Measurements from ENCODE around the gene EMSY. TPM values are rescaled to one million over a fixed set of nuclear protein-coding genes. Genes with fewer than 3 reads are reported as not detected.

The EMSY gene
- total and polyA plus RNA-seq, 8 donors, result 3.7 to 185 (median 17.3) TPM

DNA sequence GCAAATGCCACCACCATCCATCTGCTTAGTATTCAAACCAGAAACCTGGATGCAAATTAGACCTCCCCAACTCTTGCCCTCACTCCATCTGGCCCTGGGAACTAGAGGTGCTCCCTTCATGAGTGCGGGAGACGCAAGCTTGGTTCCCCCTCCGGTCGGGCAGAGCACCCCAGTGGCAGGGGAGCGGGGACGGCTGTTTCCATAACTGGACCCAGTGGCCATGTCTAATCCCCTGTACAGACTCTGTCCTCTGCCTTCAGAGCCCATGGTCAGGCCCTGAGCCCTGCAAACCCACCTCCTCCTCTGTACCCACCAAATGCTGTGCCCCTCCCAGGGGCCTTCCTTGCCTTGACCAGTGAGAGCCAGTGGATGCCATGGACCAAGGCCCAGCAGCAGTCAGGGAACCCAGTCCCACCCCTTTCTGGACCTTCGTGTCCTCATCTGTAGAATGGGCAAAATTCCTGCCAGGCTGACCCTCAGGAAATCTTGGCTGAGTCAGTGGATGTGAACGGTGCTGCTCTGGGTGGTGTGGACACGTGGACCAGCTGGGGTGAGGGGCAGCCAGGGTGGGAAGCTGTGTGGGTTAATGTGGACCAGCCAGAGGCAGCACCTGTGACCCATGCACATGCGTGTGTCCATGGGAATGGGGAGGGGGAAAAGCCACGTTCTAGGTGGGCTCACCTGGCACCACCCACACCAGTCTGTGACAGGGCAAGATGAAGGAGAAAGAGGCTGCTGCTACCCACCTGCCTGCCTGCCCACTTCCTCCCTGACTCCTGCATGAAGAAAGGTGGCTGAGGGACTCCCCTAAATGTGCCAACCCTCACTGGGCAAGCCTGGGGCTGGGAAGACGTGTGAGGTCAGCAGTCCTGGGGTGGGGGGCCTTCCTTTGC is 153.0 kb downstream of the EMSY start:
- H3K27me3 ChIP-seq, result no peaks in the 10 kb centered on the region
- H3K4me3 ChIP-seq, result no peak overlapping the region
- no peak for TF ChIP-seq POLR2AphosphoS5 (IDR thresholded peaks at IDR 0.05)
- no peak for TF ChIP-seq EP300 (IDR thresholded peaks at IDR 0.05)
- TF ChIP-seq, protein P1, sequence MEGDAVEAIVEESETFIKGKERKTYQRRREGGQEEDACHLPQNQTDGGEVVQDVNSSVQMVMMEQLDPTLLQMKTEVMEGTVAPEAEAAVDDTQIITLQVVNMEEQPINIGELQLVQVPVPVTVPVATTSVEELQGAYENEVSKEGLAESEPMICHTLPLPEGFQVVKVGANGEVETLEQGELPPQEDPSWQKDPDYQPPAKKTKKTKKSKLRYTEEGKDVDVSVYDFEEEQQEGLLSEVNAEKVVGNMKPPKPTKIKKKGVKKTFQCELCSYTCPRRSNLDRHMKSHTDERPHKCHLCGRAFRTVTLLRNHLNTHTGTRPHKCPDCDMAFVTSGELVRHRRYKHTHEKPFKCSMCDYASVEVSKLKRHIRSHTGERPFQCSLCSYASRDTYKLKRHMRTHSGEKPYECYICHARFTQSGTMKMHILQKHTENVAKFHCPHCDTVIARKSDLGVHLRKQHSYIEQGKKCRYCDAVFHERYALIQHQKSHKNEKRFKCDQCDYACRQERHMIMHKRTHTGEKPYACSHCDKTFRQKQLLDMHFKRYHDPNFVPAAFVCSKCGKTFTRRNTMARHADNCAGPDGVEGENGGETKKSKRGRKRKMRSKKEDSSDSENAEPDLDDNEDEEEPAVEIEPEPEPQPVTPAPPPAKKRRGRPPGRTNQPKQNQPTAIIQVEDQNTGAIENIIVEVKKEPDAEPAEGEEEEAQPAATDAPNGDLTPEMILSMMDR (IDR thresholded peaks at IDR 0.05), result no peak
- no peak for TF ChIP-seq POLR2A (IDR thresholded peaks at IDR 0.05)
- peaks cover 0 to 11% (median 3%) of the 10 kb centered on the region in 4 donors for H3K4me1 ChIP-seq
- H3K9me3 ChIP-seq, result no peaks in the 10 kb centered on the region
- intact Hi-C loops (cut with DNase I; ENCODE audit: low total_unique reads), result no loop called here
- no peak overlapping the region for H3K27ac ChIP-seq
- H3K36me3 ChIP-seq, result no peaks in the 10 kb centered on the region
- DNase-seq, result no peak
- WGBS, 5 donors, result 77 to 83% (median 82%) methylated on average over 8 to 12 of the region's 12 CpGs

DNA sequence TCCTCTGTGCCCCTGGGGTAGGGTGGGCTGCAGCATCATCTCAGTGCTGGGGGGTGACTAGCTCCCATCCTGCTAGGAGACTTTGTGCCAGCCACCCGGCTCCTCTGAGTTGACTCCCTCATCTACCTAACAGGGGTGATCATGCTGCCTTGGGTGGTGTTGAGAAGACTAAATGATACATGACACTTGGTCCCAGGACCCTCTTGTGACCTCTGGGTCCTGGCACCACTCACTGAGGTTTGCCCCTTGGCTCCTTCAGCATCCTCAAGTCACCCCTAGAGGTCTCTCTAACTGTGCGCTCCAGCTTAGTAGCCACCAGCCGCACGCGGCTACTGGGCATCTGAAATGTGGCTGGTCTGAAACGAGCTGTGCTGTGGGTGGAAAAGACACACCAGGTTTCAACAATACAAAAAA is 153.6 kb downstream of the EMSY start:
- Histone ChIP-seq H3K27ac (no peak overlapping the region), H3K27me3 (no peaks in the 10 kb centered on the region), H3K4me3 (no peak overlapping the region), H3K36me3 (no peaks in the 10 kb centered on the region), H3K4me1 (peaks cover 0 to 13% (median 6%) of the 10 kb centered on the region in 4 donors), H3K9me3 (no peaks in the 10 kb centered on the region)
- no peak for DNase-seq
- TF ChIP-seq, protein P1 (IDR thresholded peaks at IDR 0.05), result peak in 2 of 7 experiments; percentile 12 to 26
- no peak for TF ChIP-seq POLR2A (IDR thresholded peaks at IDR 0.05)
- intact Hi-C loops (cut with DNase I; ENCODE audit: low total_unique reads), result no loop called here
- WGBS, 5 donors, result 35 to 60% (median 45%) methylated on average over 6 of the region's 6 CpGs

DNA sequence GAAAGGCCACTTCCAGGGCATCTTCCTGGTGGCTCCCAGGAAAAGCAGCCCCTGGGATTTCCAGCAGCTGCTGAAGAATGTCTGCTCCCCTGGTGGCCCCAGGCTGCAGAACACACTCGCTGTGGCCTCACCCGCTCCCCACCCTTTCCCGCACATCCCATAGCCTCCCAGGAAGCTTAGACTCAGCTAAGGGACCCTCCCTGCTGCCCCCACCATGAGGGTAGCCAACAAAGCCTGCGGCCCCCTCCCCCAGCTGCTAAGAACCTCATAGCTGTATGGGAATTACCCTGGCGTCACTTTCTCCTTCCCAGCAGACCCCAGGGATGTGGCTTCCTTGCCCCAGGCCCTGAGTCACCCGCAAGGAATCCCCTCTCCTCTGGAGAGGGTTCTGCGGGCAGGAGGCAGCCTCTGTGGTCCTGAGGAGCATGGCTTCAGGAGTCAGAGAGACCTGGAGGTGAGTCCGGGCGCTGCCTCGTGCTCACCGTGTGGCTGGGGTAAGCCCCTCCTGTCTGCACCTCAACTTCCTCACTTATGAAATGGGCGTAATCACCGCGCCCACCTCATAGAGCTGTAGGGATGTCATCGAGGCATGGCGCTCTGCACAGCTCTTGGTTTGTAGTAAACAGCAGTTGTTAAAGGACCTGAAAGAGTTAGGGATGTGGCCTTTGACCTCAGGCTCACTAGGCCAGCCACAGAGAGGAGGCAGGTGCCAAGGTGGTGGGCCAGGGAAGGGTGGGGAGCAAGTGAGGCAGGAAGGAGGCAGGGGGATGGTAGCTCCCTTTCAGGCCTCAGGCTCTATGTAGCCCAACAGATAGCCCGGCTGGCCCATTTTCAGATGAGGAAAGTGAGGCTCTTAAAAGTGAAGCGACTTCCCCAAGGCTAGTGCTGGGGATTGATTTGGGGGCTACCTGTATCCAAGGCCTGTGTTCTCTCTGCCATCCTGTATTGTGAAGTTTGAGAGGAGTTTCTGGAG is 154.5 kb downstream of the EMSY start:
- Histone ChIP-seq H3K4me1 (peaks cover 0 to 17% (median 9%) of the 10 kb centered on the region in 4 donors), H3K9me3 (no peaks in the 10 kb centered on the region), H3K36me3 (no peaks in the 10 kb centered on the region), H3K27ac (no peak overlapping the region), H3K4me3 (no peak overlapping the region), H3K27me3 (no peaks in the 10 kb centered on the region)
- peak in 1 of 2 donors; percentile 48 for DNase-seq
- intact Hi-C loops (cut with DNase I; ENCODE audit: low total_unique reads), result no loop called here
- no peak for TF ChIP-seq POLR2AphosphoS5 (IDR thresholded peaks at IDR 0.05)
- TF ChIP-seq, protein P1 (IDR thresholded peaks at IDR 0.05), result no peak
- no peak for TF ChIP-seq POLR2A (IDR thresholded peaks at IDR 0.05)
- TF ChIP-seq EP300 (IDR thresholded peaks at IDR 0.05), result no peak
- 80 to 91% (median 85%) methylated on average over 17 to 18 of the region's 18 CpGs for WGBS, 5 donors

DNA sequence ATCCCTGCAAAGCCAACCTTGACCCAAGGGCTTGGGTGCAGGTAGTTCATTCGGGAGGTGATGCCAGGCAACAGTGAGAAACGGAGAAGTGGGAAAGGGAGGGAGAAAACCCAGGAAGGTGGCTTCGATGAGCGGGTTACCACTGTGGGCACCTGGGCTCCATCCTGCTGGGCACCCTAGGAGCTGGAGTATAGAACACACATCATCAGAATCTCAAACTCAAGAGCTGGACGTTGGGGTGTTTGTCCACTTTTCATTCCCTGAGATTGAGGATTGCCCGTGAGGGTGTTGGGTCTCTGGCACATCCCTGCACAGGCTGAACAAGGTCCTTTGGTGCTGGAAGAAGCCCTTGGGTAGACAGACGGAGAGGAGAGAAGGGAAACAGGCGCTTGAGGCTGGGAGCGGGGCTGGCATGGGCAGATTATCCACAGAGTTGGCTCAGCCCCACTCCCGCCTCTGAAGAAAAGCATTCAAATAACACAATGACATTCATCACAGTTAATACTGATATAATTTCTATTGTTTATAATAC is 155.4 kb downstream of the EMSY start:
- H3K9me3 ChIP-seq, result no peaks in the 10 kb centered on the region
- peaks cover 9 to 24% (median 18%) of the 10 kb centered on the region in 4 donors for H3K4me1 ChIP-seq
- H3K27me3 ChIP-seq, result no peaks in the 10 kb centered on the region
- H3K36me3 ChIP-seq, result no peaks in the 10 kb centered on the region
- H3K27ac ChIP-seq, result no peak overlapping the region
- TF ChIP-seq, protein P1 (IDR thresholded peaks at IDR 0.05), result no peak
- TF ChIP-seq EP300 (IDR thresholded peaks at IDR 0.05) (no peak), POLR2A (IDR thresholded peaks at IDR 0.05) (no peak), POLR2AphosphoS5 (IDR thresholded peaks at IDR 0.05) (no peak)
- WGBS, 5 donors, result 86 to 93% (median 91%) methylated on average over 10 of the region's 10 CpGs
- intact Hi-C loops (cut with DNase I; ENCODE audit: low total_unique reads), result no loop called here
- H3K4me3 ChIP-seq, result no peak overlapping the region
- no peak for DNase-seq
